Measurements from ENCODE around the gene CES3.

DNA sequence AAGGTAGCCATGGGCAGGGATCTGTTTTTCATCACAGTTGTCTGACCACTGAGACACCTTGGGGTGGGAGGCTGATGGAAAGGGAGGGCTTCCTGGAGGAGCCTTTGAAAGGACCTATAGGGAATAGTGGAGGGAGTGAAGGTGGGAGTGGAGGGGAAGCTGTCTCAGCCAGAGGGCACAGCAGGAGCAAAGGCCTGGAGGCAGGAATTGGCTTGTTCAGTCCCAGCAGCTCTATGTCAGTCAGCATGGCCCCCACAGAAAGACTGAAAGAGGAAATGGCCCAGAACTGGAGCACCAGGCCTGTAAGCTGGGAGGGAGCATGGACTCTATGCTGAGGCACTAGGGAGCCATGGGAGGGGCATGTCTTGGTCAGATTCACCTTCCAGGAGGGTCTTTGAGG is 55.1 kb downstream of the CES3 start:
- TF ChIP-seq, protein P1, sequence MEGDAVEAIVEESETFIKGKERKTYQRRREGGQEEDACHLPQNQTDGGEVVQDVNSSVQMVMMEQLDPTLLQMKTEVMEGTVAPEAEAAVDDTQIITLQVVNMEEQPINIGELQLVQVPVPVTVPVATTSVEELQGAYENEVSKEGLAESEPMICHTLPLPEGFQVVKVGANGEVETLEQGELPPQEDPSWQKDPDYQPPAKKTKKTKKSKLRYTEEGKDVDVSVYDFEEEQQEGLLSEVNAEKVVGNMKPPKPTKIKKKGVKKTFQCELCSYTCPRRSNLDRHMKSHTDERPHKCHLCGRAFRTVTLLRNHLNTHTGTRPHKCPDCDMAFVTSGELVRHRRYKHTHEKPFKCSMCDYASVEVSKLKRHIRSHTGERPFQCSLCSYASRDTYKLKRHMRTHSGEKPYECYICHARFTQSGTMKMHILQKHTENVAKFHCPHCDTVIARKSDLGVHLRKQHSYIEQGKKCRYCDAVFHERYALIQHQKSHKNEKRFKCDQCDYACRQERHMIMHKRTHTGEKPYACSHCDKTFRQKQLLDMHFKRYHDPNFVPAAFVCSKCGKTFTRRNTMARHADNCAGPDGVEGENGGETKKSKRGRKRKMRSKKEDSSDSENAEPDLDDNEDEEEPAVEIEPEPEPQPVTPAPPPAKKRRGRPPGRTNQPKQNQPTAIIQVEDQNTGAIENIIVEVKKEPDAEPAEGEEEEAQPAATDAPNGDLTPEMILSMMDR (IDR thresholded peaks at IDR 0.05), result no peak
- TF ChIP-seq POLR2A (IDR thresholded peaks at IDR 0.05), result no peak
